Measurements from ENCODE around the gene WDR4. TPM values are rescaled to one million over a fixed set of nuclear protein-coding genes. Genes with fewer than 3 reads are reported as not detected.
"Not testable (repeated sequence)": the region's sequence is repeated elsewhere in the genome, so short reads cannot be mapped to it uniquely, and the experiment has no call there.

Gene WDR4
- total RNA-seq, 1 experiment from 2014 or later, result 55.3 TPM

DNA sequence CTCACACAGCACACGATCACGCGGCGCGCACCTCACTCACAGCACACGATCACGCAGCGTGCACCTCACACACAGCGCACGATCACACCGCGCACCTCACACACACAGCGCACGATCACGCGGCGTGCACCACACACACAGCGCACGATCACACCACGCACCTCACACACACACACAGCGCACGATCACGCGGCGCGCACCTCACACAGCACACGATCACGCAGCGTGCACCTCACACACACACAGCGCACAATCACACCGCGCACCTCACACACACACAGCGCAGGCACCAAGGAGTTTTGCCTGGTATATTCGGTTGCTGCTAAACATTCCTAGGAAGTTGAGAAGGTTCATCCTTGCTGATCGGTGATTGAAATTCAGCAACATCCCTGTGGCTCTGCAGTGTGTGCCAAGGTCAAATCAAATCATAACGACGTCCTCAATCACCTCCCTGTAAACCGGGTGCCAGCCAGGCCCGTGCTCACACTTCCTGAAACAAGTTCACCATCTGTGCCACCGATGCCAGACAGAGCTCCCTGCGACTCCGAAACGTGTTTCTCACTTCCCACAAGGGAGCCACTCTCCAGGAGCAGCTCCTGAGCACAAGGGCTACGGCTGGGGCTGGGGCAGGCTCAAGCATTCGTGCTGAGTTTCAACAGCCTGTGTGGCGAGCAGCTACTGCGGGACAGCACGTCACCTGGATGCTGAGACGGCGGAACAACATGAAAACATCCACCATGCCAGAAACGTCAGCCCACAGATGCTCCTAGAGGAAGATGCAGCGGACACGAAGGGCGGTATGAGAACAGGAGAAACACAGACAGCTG, 30.2 kb downstream of the WDR4 start:
- Histone ChIP-seq H3K27me3 (replicated peaks; ENCODE audit: insufficient read depth, low read depth, low read length, poor library complexity) (no peaks in the 10 kb centered on the region), H3K4me3 (ENCODE audit: low read depth, low read length, poor library complexity, severe bottlenecking) (no peak overlapping the region), H3K36me3 (ENCODE audit: insufficient read depth, low read length, poor library complexity, severe bottlenecking) (peaks cover 64% of the 10 kb centered on the region), H3K27ac (ENCODE audit: low read depth, low read length, poor library complexity, severe bottlenecking) (no peak overlapping the region), H3K9me3 (ENCODE audit: low read depth, low read length, poor library complexity, severe bottlenecking) (no peaks in the 10 kb centered on the region), H3K4me1 (ENCODE audit: insufficient read depth, low read length, poor library complexity, severe bottlenecking) (no peaks in the 10 kb centered on the region)
- BruUV-seq (replicated peaks), result no TSS peak
- POLR2A ChIA-PET (ENCODE audit: low non-redundant PET), result no interaction called here
- DNase-seq (ENCODE audit: low spot score), result no peak
- CTCF ChIA-PET, result interaction anchor here (0.6 kb wide), 1 partner anchor 58 kb away, joined by 4 read pairs; no protein-coding TSS in a partner anchor
- intact Hi-C loops (cut with micrococcal nuclease; ENCODE audit: unreplicated experiment), result no loop called here
- no peak for TF ChIP-seq EZH2 (IDR thresholded peaks at IDR 0.05; ENCODE audit: borderline replicate concordance, low read depth, low read length, poor library complexity, severe bottlenecking)
- TF ChIP-seq, protein P1, sequence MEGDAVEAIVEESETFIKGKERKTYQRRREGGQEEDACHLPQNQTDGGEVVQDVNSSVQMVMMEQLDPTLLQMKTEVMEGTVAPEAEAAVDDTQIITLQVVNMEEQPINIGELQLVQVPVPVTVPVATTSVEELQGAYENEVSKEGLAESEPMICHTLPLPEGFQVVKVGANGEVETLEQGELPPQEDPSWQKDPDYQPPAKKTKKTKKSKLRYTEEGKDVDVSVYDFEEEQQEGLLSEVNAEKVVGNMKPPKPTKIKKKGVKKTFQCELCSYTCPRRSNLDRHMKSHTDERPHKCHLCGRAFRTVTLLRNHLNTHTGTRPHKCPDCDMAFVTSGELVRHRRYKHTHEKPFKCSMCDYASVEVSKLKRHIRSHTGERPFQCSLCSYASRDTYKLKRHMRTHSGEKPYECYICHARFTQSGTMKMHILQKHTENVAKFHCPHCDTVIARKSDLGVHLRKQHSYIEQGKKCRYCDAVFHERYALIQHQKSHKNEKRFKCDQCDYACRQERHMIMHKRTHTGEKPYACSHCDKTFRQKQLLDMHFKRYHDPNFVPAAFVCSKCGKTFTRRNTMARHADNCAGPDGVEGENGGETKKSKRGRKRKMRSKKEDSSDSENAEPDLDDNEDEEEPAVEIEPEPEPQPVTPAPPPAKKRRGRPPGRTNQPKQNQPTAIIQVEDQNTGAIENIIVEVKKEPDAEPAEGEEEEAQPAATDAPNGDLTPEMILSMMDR (conservative IDR thresholded peaks at IDR 0.05; ENCODE audit: low read depth, low read length), result no peak

DNA sequence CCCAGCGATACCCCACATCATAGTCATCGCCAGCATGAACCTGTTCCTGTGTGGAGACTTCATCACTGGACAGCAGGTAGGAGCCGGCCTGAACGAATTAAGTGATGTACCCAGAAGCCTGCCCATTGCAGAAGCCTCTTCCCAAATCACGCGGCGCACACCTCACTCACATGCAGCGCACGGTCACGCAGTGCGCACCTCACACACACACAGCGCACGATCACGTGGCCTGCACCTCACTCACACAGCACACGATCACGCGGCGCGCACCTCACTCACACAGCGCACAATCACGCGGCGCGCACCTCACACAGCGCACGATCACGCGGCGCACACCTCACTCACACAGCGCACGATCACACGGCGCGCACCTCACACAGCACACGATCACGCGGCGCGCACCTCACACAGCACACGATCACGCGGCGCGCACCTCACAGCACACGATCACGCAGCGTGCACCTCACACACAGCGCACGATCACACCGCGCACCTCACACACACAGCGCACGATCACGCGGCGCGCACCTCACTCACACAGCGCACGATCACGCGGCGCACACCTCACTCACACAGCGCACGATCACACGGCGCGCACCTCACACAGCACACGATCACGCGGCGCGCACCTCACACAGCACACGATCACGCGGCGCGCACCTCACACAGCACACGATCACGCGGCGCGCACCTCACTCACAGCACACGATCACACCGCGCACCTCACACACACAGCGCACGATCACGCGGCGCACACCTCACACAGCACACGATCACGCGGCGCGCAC, 31.0 kb downstream of the WDR4 start:
- BruUV-seq (replicated peaks); H3K9me3 ChIP-seq (ENCODE audit: low read depth, low read length, poor library complexity, severe bottlenecking); H3K27ac ChIP-seq (ENCODE audit: low read depth, low read length, poor library complexity, severe bottlenecking); H3K4me1 ChIP-seq (ENCODE audit: insufficient read depth, low read length, poor library complexity, severe bottlenecking); H3K27me3 ChIP-seq (replicated peaks; ENCODE audit: insufficient read depth, low read depth, low read length, poor library complexity); H3K4me3 ChIP-seq (ENCODE audit: low read depth, low read length, poor library complexity, severe bottlenecking); POLR2A ChIA-PET (ENCODE audit: low non-redundant PET); intact Hi-C loops (cut with micrococcal nuclease; ENCODE audit: unreplicated experiment); CTCF ChIA-PET; DNase-seq (ENCODE audit: low spot score): not testable (repeated sequence)
- H3K36me3 ChIP-seq (ENCODE audit: insufficient read depth, low read length, poor library complexity, severe bottlenecking), result peaks cover 62% of the 10 kb centered on the region

DNA sequence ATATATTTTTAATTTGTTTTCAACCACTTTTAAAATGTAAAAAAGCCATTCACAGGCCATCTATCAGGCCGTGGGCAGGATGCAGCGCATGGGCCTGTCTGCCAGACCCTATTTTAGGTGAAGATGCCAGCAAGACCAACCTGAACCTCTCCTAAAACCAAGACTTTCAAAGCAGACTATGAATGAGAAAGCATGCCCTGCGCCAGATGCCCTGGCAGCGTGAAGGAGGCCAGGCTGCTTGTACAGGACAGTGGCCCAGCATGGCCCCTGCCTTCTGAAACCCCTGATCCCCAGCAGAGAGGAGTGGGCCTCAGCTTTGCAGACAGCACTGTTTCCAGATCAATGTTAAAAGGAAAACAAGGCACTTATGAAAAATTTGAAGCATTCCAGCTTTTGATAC, 31.6 kb downstream of the WDR4 start:
- TF ChIP-seq, protein P1 (conservative IDR thresholded peaks at IDR 0.05; ENCODE audit: low read depth, low read length), result no peak
- TF ChIP-seq EZH2 (IDR thresholded peaks at IDR 0.05; ENCODE audit: borderline replicate concordance, low read depth, low read length, poor library complexity, severe bottlenecking), result no peak
- intact Hi-C loops (cut with micrococcal nuclease; ENCODE audit: unreplicated experiment), result no loop called here
- Histone ChIP-seq H3K36me3 (ENCODE audit: insufficient read depth, low read length, poor library complexity, severe bottlenecking) (peaks cover 60% of the 10 kb centered on the region), H3K4me1 (ENCODE audit: insufficient read depth, low read length, poor library complexity, severe bottlenecking) (no peaks in the 10 kb centered on the region), H3K4me3 (ENCODE audit: low read depth, low read length, poor library complexity, severe bottlenecking) (no peak overlapping the region), H3K9me3 (ENCODE audit: low read depth, low read length, poor library complexity, severe bottlenecking) (no peaks in the 10 kb centered on the region), H3K27ac (ENCODE audit: low read depth, low read length, poor library complexity, severe bottlenecking) (no peak overlapping the region), H3K27me3 (replicated peaks; ENCODE audit: insufficient read depth, low read depth, low read length, poor library complexity) (no peaks in the 10 kb centered on the region)
- POLR2A ChIA-PET (ENCODE audit: low non-redundant PET), result no interaction called here
- DNase-seq (ENCODE audit: low spot score), result no peak
- CTCF ChIA-PET, result no interaction called here
- no TSS peak for BruUV-seq (replicated peaks)
